AG04450 (cell line): ENCODE measurements around the gene OR5W2. TPM values are rescaled to one million over a fixed set of nuclear protein-coding genes. Genes with fewer than 3 reads are reported as not detected.
"Not testable (repeated sequence)": the region's sequence is repeated elsewhere in the genome, so short reads cannot be mapped to it uniquely, and the experiment has no call there.

Source experiments
- CTCF ChIA-PET: fragments of 300-600, 350-600 bp; formaldehyde crosslinking; extraction: SDS; loops from one replicate; lab custom pipeline; 2022; ENCODE audit warnings: antibody characterized with exemption, inconsistent platforms; lab: Charles Lee
- POLR2A ChIA-PET: fragments of 350-600 bp; formaldehyde crosslinking; extraction: SDS; loops from one replicate; lab custom pipeline; 2021; ENCODE audit warnings: antibody characterized with exemption, inconsistent platforms; lab: Yijun Ruan, JAX
- DNase-seq: peaks from one replicate; pipeline ENCODE4 v3.0.0-alpha.2; 2011; ENCODE audit warnings: low read depth, low spot score
- H3K27ac ChIP-seq: one replicate; pipeline ENCODE4 v1.5.1; 2012; ENCODE audit warnings: low read depth, low read length, control low read depth
- H3K27me3 ChIP-seq: one replicate; pipeline ENCODE4 v1.6.0; 2012; ENCODE audit warnings: low read length; ENCODE audit not compliant: control insufficient read depth, insufficient read depth
- H3K4me3 ChIP-seq: 2 replicates; pipeline ENCODE4 v1.5.1; 2011; ENCODE audit warnings: mild to moderate bottlenecking, low read depth, low read length, control low read depth
- H3K9me3 ChIP-seq: 2 replicates; pipeline ENCODE4 v1.5.1; 2012; ENCODE audit warnings: low read length; ENCODE audit not compliant: control insufficient read depth, insufficient read depth
- CTCF ChIP-seq: IDR thresholded peaks from 2 replicates; pipeline ENCODE4 v1.5.1; 2011; ENCODE audit warnings: low read depth, low read length, control low read depth, inconsistent platforms
- polyA plus RNA-seq: library from polyadenylated mRNA; depleted of rRNA; stranded (reverse); fragments of >200 nt; gene quantifications from 2 replicates; pipeline ENCODE4 v1.2.3, GENCODE V29; 2011

The OR5W2 gene
- polyA plus RNA-seq, 1 experiment = not detected

DNA sequence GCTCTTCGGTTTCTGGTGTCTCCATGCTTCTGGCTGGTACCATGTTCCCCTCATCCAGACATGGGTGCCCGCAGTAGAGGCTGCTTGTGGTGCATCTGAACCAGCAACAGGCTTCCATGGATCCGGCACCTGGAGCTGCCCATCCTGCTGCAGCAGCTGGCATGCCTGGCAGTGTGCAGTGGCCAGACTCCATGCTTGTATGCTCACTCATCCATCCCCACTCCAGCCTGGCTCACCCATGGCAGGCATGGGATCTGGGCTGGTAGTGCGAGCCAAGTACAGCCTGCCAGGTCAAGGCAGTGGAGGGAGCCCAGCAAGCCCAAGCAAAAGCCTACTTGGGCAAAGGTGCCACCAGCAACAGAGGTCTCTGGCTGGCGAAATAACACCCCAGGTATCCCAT lies 6.2 kb upstream of the OR5W2 start:
- Histone ChIP-seq H3K27me3 (no peaks in the 10 kb centered on the region), H3K9me3 (peaks cover 18% of the 10 kb centered on the region), H3K27ac (no peak overlapping the region), H3K4me3 (no peak overlapping the region)
- TF ChIP-seq CTCF = no peak
- CTCF ChIA-PET = no interaction called here
- POLR2A ChIA-PET = no interaction called here
- DNase-seq = no peak

DNA sequence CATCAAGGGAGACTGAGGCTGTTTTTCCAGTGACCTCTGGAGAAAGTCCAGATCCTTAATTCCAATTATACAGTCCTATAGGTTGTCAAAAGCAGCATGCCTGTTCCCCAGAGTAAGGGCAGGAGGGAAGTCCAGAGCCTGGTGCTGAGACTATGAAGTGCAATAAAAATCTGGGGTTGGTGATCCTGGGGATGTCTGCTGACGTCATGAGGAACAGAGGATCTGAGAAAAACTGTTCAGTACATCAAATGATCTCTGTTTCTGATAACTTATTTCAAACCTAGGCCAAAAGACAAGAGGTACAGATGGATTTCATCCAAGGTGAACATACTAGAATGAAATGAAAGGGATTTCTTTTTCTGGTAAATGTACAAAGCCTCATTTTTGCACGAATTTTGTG lies 12.1 kb downstream of the OR5W2 start:
- DNase-seq = no peak
- H3K27ac ChIP-seq = no peak overlapping the region
- POLR2A ChIA-PET = no interaction called here
- TF ChIP-seq CTCF = no peak
- H3K9me3 ChIP-seq = peaks cover 8% of the 10 kb centered on the region
- CTCF ChIA-PET = no interaction called here
- H3K4me3 ChIP-seq = no peak overlapping the region
- H3K27me3 ChIP-seq = no peaks in the 10 kb centered on the region

GRCh38 chr11:55895216-55895615 lies 19.2 kb downstream of the OR5W2 start:
- Histone ChIP-seq H3K4me3 (no peak overlapping the region), H3K27ac (no peak overlapping the region), H3K27me3 (no peaks in the 10 kb centered on the region), H3K9me3 (peaks cover 11% of the 10 kb centered on the region)
- POLR2A ChIA-PET = no interaction called here
- no peak for DNase-seq
- CTCF ChIA-PET = no interaction called here
- no peak for TF ChIP-seq CTCF

- DNase-seq, H3K4me3 ChIP-seq, H3K27me3 ChIP-seq, CTCF ChIA-PET, POLR2A ChIA-PET, H3K27ac ChIP-seq, H3K9me3 ChIP-seq: not testable (repeated sequence)
Observed at GRCh38 chr11:55885481-55885880, 28.9 kb downstream of the OR5W2 start.

- H3K4me3 ChIP-seq = not testable (repeated sequence)
Observed at GRCh38 chr11:55884995-55885394, 29.4 kb downstream of the OR5W2 start.

DNA sequence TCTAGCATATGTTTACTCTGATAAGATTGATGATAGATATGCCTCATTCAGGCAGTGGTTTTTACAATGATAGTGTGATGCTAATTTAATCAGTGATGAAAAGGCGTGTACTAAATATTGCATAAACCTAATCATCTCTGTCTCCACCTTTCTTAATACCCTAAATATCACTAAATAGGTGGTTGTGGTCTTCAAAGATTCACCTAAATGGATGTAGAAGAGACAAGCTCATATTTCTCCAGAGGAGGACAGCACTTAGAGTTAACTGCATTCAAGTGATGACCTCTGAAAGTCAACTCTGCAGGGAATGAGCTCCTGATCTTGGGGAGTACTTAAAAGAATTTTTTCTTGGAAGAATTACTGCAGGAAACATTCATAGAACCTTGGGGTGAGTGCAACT lies 31.4 kb downstream of the OR5W2 start, which contains the start of gene TRIM51:
TSS of gene TRIM51 (plus strand) at position 301 of the 400 bp plus-strand sequence. CDS start 2,132 bp downstream, outside the sequence.
- H3K27ac ChIP-seq, DNase-seq, H3K4me3 ChIP-seq, H3K27me3 ChIP-seq, H3K9me3 ChIP-seq, CTCF ChIA-PET, POLR2A ChIA-PET: not testable (repeated sequence)

More at GRCh38 chr11:55884995-55885394, 29.4 kb downstream of the OR5W2 start:
- H3K27me3 ChIP-seq, DNase-seq, POLR2A ChIA-PET, H3K27ac ChIP-seq, CTCF ChIA-PET, H3K9me3 ChIP-seq: not testable (repeated sequence)

- H3K9me3 ChIP-seq = peaks cover 34% of the 10 kb centered on the region
- H3K4me3 ChIP-seq, POLR2A ChIA-PET, DNase-seq, H3K27ac ChIP-seq, H3K27me3 ChIP-seq: not testable (repeated sequence)
- CTCF ChIA-PET = interaction anchor here (0.7 kb wide), 1 partner anchor 100 kb away, joined by 6 read pairs; no protein-coding TSS in a partner anchor
Observed at GRCh38 chr11:55873146-55873545, 41.2 kb downstream of the OR5W2 start.

GRCh38 chr11:55872731-55873130 lies 41.7 kb downstream of the OR5W2 start:
- peaks cover 34% of the 10 kb centered on the region for H3K9me3 ChIP-seq
- H3K27me3 ChIP-seq, H3K27ac ChIP-seq, H3K4me3 ChIP-seq, DNase-seq, POLR2A ChIA-PET: not testable (repeated sequence)
- CTCF ChIA-PET = interaction anchor here (0.7 kb wide), 1 partner anchor 100 kb away, joined by 6 read pairs; no protein-coding TSS in a partner anchor

DNA sequence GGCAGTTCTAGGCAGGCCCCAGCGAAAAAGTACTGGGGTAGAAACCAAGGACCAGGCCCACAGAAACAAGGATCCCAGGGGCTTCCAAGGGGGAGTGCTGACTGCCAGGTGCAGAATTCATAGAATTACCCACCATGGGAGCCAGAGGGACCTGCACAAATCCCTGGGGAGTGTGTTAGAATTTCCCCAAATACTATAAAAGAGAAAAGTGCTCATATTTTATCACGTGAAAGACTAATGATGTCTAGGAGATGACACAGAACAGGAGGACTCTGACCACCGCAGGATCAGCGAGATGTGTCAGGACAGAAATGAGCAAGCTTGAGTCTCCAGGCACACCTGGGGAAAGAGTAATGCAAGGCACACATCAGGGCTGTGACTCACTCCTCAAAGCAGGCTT lies 47.0 kb downstream of the OR5W2 start:
- peaks cover 18% of the 10 kb centered on the region for H3K9me3 ChIP-seq
- CTCF ChIA-PET, DNase-seq, POLR2A ChIA-PET, H3K27me3 ChIP-seq, H3K4me3 ChIP-seq, H3K27ac ChIP-seq: not testable (repeated sequence)
